Stomach (tissue), 9 donors: ENCODE measurements around the gene WDR20. TPM values are rescaled to one million over a fixed set of nuclear protein-coding genes. Genes with fewer than 3 reads are reported as not detected.

Experiments used
- DNase-seq, 2 donors: peaks; one replicate each; pipeline versions ENCODE4 v3.0.0 to v3.0.0-alpha.2; 2013 to 2019
- H3K27ac ChIP-seq, 5 donors: fragments of 200-600 bp in 4 of 5; sonication (generic) in 4 of 5; one replicate each; pipeline ENCODE4 v1.5.1; 2013 to 2019; ENCODE audit warnings: mild to moderate bottlenecking in 1 of 5, moderate library complexity in 1 of 5
- H3K27me3 ChIP-seq, 3 donors: fragments of 200-600 bp; sonication (generic); one replicate each; pipeline ENCODE4 v1.5.1; 2017 to 2019; ENCODE audit warnings: mixed run types in 1 of 3
- H3K36me3 ChIP-seq, 4 donors: fragments of 200-600 bp; sonication (generic); 1 replicate in 3 of 4; 2 replicates in 1 of 4; pipeline ENCODE4 v1.5.1; 2016 to 2019
- H3K4me1 ChIP-seq, 4 donors: fragments of 200-600 bp; sonication (generic); one replicate each; pipeline ENCODE4 v1.5.1; 2016 to 2019
- H3K4me3 ChIP-seq, 4 donors: fragments of 200-600 bp; sonication (generic) in 3 of 4; one replicate each; pipeline ENCODE4 v1.5.1; 2016 to 2019; ENCODE audit warnings: mild to moderate bottlenecking in 1 of 4
- H3K9me3 ChIP-seq, 4 donors: fragments of 200-600 bp; sonication (generic); one replicate each; pipeline ENCODE4 v1.5.1; 2016 to 2019
- CTCF ChIP-seq, 7 experiments: fragments of 450-650 bp in 4 of 7; fragments of 200-600 bp in 3 of 7; sonication (generic) in 3 of 7; IDR thresholded peaks; one replicate each; pipeline ENCODE4 v1.5.1; 2016 to 2019; ENCODE audit warnings: antibody characterized with exemption in 7 of 7, control low read depth in 2 of 7, mild to moderate bottlenecking in 1 of 7
- EP300 ChIP-seq: sonication (generic); formaldehyde crosslinking; IDR thresholded peaks from one replicate; pipeline ENCODE4 v1.6.1; 2017; ENCODE audit warnings: antibody characterized with exemption
- POLR2A ChIP-seq, 4 donors: fragments of 450-650 bp; IDR thresholded peaks; one replicate each; pipeline ENCODE4 v1.6.1; 2016; ENCODE audit warnings: antibody characterized with exemption in 4 of 4, control low read depth in 2 of 4, mild to moderate bottlenecking in 1 of 4, moderate library complexity in 1 of 4
- POLR2AphosphoS5 ChIP-seq, 3 donors: sonication (generic); formaldehyde crosslinking; IDR thresholded peaks; one replicate each; pipeline ENCODE4 v1.6.1; 2016; ENCODE audit warnings: antibody characterized with exemption in 3 of 3
- WGBS, 5 donors: extraction: QIAGEN DNeasy Blood & Tissue Kit in 3 of 5; methylation state at CpG; one replicate each; pipeline versions ENCODE4 v1.1.5 to v1.1.7; 2013 to 2018; 5-methylcytosine and 5-hydroxymethylcytosine counted together
- intact Hi-C: fragments of 100-400 bp; cut with DNase I; formaldehyde crosslinking; loops from one replicate; pipeline ENCODE4 v1.15.1; 2023; ENCODE audit warnings: low total_unique reads
- polyA plus RNA-seq, 3 donors: library from polyadenylated mRNA; stranded (reverse); fragments of 200-250 nt; gene quantifications; one replicate each; pipeline ENCODE4 v1.2.3, GENCODE V29; 2013
- total RNA-seq, 5 donors: library from RNA; depleted of rRNA; stranded (reverse); fragments of >200 nt; gene quantifications; one replicate each; pipeline versions ENCODE4 v1.1.0 to v1.2.3, GENCODE V29; 2014 to 2016
- donor health status: healthy with polysubstance abuse.
- donor health status: Bipolar disorder and iron deficiency.
- donor health status: healthy.

The WDR20 gene
- total and polyA plus RNA-seq, 8 donors: 8.2 to 44.2 (median 14.5) TPM

DNA sequence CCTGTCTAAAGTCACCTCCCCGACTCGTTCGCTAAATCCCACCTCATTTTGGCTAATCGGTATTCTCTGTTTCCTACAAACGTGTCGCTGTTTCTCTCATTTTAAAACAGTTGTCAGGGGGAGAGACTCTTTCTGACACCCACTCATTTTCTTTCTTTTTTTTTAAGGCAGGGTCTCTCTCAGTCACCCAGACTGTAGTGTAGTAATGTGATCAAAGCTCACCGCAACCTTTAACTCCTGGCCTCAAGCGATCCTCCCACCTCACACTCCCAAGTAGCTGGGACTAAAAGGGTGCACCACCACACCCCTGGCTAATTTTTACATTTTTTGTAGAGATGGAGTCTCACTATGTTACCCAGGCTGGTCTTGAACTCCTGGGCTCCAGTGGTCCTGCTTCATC lies 19.1 kb downstream of the WDR20 start:
- peaks cover 0 to 7% (median 3%) of the 10 kb centered on the region in 4 donors for H3K36me3 ChIP-seq
- intact Hi-C loops: no loop called here
- 86 to 96% (median 94%) methylated on average over 8 of the region's 8 CpGs for WGBS, 5 donors
- no peak for TF ChIP-seq CTCF (IDR thresholded peaks at IDR 0.05)
- TF ChIP-seq EP300: no peak
- no peak for TF ChIP-seq POLR2A (IDR thresholded peaks at IDR 0.05)
- no peak for TF ChIP-seq POLR2AphosphoS5 (IDR thresholded peaks at IDR 0.05)
- H3K4me1 ChIP-seq: peaks cover 13 to 43% (median 28%) of the 10 kb centered on the region in 4 donors
- no peaks in the 10 kb centered on the region for H3K27me3 ChIP-seq
- H3K4me3 ChIP-seq: no peak overlapping the region
- no peak for DNase-seq
- H3K9me3 ChIP-seq: no peaks in the 10 kb centered on the region
- H3K27ac ChIP-seq: no peak overlapping the region

GRCh38 chr14:102159841-102160240 lies 20.1 kb downstream of the WDR20 start:
- DNase-seq: no peak
- no peak overlapping the region for H3K4me3 ChIP-seq
- peaks cover 6 to 43% (median 23%) of the 10 kb centered on the region in 4 donors for H3K4me1 ChIP-seq
- TF ChIP-seq POLR2A (IDR thresholded peaks at IDR 0.05): no peak
- no peak for TF ChIP-seq POLR2AphosphoS5 (IDR thresholded peaks at IDR 0.05)
- no peak for TF ChIP-seq CTCF (IDR thresholded peaks at IDR 0.05)
- TF ChIP-seq EP300: no peak
- 86 to 95% (median 94%) methylated on average over 4 of the region's 4 CpGs for WGBS, 5 donors
- H3K9me3 ChIP-seq: no peaks in the 10 kb centered on the region
- H3K27ac ChIP-seq: no peak overlapping the region
- no peaks in the 10 kb centered on the region for H3K27me3 ChIP-seq
- intact Hi-C loops: no loop called here
- H3K36me3 ChIP-seq: peaks cover 0 to 7% (median 3%) of the 10 kb centered on the region in 4 donors

DNA sequence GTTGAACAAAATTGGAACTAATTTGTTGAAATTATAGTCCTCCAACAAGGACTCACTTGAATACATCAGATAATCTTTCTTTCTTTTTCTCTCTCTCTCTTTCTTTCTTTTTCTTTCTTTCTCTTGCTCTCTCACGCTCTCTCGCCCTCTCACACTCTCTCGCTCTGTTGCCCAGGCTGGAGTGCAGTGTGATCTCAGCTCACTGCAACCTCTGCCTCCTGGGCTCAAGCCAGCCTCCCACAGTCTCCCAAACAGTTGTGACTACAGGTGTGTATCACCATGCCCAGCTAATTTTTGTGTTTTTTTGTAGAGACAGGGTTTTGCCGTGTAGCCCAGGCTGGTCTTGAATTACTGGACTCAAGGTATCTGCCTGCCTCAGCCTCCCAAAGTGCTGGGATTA lies 22.8 kb downstream of the WDR20 start:
- H3K27me3 ChIP-seq: no peaks in the 10 kb centered on the region
- DNase-seq: no peak
- intact Hi-C loops: no loop called here
- TF ChIP-seq POLR2AphosphoS5 (IDR thresholded peaks at IDR 0.05) (no peak), POLR2A (IDR thresholded peaks at IDR 0.05) (no peak), CTCF (IDR thresholded peaks at IDR 0.05) (no peak), EP300 (no peak)
- WGBS, 5 donors: 80 to 99% (median 94%) methylated on average over 4 of the region's 4 CpGs
- H3K27ac ChIP-seq: no peak overlapping the region
- peaks cover 0 to 47% (median 20%) of the 10 kb centered on the region in 4 donors for H3K4me1 ChIP-seq
- H3K36me3 ChIP-seq: peaks cover 0 to 11% (median 3%) of the 10 kb centered on the region in 4 donors
- no peaks in the 10 kb centered on the region for H3K9me3 ChIP-seq
- no peak overlapping the region for H3K4me3 ChIP-seq

- intact Hi-C loops: no loop called here
Measured at GRCh38 chr14:102164241-102164641, 24.5 kb downstream of the WDR20 start.

More at GRCh38 chr14:102164241-102164641, 24.5 kb downstream of the WDR20 start:
- Histone ChIP-seq H3K27ac (no peak overlapping the region), H3K36me3 (peaks cover 0 to 10% (median 1%) of the 10 kb centered on the region in 4 donors), H3K4me1 (peaks cover 0 to 50% (median 17%) of the 10 kb centered on the region in 4 donors), H3K27me3 (no peaks in the 10 kb centered on the region), H3K9me3 (no peaks in the 10 kb centered on the region), H3K4me3 (no peak overlapping the region)
- TF ChIP-seq EP300 (no peak), POLR2AphosphoS5 (IDR thresholded peaks at IDR 0.05) (no peak), CTCF (IDR thresholded peaks at IDR 0.05) (no peak), POLR2A (IDR thresholded peaks at IDR 0.05) (no peak)
- 68 to 91% (median 89%) methylated on average over 4 of the region's 4 CpGs for WGBS, 5 donors
- peak in 1 of 2 donors; percentile 18 for DNase-seq
